ENCODE results near the gene APOBEC4. TPM values are rescaled to one million over a fixed set of nuclear protein-coding genes. Genes with fewer than 3 reads are reported as not detected.

Gene APOBEC4
- total and polyA plus RNA-seq, 2 of the 13 experiments (the other 11 are each of a cell fraction or from before 2014, with no cell fraction given): not detected

DNA sequence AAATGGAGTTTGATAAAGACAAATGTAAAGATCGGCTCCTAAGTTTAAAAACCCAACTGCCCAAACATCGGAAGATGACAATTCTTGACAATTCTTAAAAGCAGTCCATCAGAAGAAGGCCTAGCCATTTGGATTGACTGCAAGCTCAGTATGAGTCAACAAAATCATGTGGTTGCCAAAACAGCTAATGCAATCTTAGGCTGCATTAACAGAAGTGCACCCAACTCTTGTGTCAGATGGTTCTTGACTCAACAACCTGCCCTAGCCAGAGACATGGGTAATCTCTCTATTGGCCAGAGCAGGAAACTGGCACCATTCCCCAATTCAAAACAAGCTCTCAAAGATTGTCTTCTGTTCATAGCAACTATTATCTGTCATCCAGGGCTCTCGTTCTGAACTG is 53.0 kb downstream of the APOBEC4 start:
- WGBS (ENCODE audit: low lambda C conversion rate): 55% methylated on average over 3 of the region's 3 CpGs
- TF ChIP-seq CREM (IDR thresholded peaks at IDR 0.05) (no peak), CREM (CRISPR knock-in tag; IDR thresholded peaks at IDR 0.05) (no peak), ONECUT2 (CRISPR knock-in tag; IDR thresholded peaks at IDR 0.05) (no peak), ZKSCAN1 (IDR thresholded peaks at IDR 0.05; ENCODE audit: low read length) (no peak), ATRX (CRISPR knock-in tag; IDR thresholded peaks at IDR 0.05; ENCODE audit: borderline replicate concordance) (no peak), SNAPC2 (CRISPR knock-in tag; IDR thresholded peaks at IDR 0.05) (no peak), ZNF639 (CRISPR knock-in tag; conservative IDR thresholded peaks at IDR 0.05) (no peak), ZFP41 (CRISPR knock-in tag; IDR thresholded peaks at IDR 0.05; ENCODE audit: borderline replicate concordance) (no peak), TP53 (CRISPR knock-in tag; conservative IDR thresholded peaks at IDR 0.05) (no peak), U2AF1 (optimal IDR thresholded peaks at IDR 0.05; ENCODE audit: low read depth, low read length) (no peak), ZSCAN22 (CRISPR knock-in tag; IDR thresholded peaks at IDR 0.05) (no peak), RBM22 (optimal IDR thresholded peaks at IDR 0.05; ENCODE audit: low read length) (no peak)
- TF ChIP-seq, protein P1, sequence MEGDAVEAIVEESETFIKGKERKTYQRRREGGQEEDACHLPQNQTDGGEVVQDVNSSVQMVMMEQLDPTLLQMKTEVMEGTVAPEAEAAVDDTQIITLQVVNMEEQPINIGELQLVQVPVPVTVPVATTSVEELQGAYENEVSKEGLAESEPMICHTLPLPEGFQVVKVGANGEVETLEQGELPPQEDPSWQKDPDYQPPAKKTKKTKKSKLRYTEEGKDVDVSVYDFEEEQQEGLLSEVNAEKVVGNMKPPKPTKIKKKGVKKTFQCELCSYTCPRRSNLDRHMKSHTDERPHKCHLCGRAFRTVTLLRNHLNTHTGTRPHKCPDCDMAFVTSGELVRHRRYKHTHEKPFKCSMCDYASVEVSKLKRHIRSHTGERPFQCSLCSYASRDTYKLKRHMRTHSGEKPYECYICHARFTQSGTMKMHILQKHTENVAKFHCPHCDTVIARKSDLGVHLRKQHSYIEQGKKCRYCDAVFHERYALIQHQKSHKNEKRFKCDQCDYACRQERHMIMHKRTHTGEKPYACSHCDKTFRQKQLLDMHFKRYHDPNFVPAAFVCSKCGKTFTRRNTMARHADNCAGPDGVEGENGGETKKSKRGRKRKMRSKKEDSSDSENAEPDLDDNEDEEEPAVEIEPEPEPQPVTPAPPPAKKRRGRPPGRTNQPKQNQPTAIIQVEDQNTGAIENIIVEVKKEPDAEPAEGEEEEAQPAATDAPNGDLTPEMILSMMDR (CRISPR knock-in tag; IDR thresholded peaks at IDR 0.05): no peak
- TF ChIP-seq, protein P2, sequence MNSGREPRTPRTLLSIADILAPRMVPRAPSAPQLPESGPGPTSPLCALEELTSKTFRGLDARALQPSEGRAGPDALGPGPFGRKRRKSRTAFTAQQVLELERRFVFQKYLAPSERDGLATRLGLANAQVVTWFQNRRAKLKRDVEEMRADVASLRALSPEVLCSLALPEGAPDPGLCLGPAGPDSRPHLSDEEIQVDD (CRISPR knock-in tag; IDR thresholded peaks at IDR 0.05; ENCODE audit: borderline replicate concordance): no peak
- TF ChIP-seq, protein P3, sequence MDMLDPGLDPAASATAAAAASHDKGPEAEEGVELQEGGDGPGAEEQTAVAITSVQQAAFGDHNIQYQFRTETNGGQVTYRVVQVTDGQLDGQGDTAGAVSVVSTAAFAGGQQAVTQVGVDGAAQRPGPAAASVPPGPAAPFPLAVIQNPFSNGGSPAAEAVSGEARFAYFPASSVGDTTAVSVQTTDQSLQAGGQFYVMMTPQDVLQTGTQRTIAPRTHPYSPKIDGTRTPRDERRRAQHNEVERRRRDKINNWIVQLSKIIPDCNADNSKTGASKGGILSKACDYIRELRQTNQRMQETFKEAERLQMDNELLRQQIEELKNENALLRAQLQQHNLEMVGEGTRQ (IDR thresholded peaks at IDR 0.05; ENCODE audit: low read depth, low read length): no peak
- TF ChIP-seq, protein P3 (CRISPR knock-in tag; IDR thresholded peaks at IDR 0.05; ENCODE audit: borderline replicate concordance): no peak
- TF ChIP-seq, protein P4, sequence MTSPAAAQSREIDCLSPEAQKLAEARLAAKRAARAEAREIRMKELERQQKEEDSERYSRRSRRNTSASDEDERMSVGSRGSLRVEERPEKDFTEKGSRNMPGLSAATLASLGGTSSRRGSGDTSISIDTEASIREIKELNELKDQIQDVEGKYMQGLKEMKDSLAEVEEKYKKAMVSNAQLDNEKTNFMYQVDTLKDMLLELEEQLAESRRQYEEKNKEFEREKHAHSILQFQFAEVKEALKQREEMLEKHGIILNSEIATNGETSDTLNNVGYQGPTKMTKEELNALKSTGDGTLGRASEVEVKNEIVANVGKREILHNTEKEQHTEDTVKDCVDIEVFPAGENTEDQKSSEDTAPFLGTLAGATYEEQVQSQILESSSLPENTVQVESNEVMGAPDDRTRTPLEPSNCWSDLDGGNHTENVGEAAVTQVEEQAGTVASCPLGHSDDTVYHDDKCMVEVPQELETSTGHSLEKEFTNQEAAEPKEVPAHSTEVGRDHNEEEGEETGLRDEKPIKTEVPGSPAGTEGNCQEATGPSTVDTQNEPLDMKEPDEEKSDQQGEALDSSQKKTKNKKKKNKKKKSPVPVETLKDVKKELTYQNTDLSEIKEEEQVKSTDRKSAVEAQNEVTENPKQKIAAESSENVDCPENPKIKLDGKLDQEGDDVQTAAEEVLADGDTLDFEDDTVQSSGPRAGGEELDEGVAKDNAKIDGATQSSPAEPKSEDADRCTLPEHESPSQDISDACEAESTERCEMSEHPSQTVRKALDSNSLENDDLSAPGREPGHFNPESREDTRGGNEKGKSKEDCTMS (CRISPR knock-in tag; conservative IDR thresholded peaks at IDR 0.05): no peak
- H3K4me3 ChIP-seq (replicated peaks in 1 of 3; ENCODE audit: insufficient read depth in 1 of 3, low read depth in 2 of 3, low read length in 3 of 3): no peak overlapping the region
- ATAC-seq (no peak), DNase-seq (ENCODE audit: low spot score) (no peak), FAIRE-seq (no peak)
- no peak overlapping the region for H3K4me2 ChIP-seq (ENCODE audit: low read depth, low read length)
- no peak overlapping the region for H3K9ac ChIP-seq (ENCODE audit: insufficient read depth, low read depth, low read length)
- no peaks in the 10 kb centered on the region for H3K79me2 ChIP-seq (ENCODE audit: insufficient read depth, low read length)
- no peaks in the 10 kb centered on the region for H3K9me3 ChIP-seq (ENCODE audit: low read length)
- H2AFZ ChIP-seq (ENCODE audit: low read length): no peak overlapping the region
- H4K20me1 ChIP-seq (ENCODE audit: insufficient read depth, low read length): no peaks in the 10 kb centered on the region
- in situ Hi-C loops (cut with HindIII; ENCODE audit: extremely low pct_ligation_motif_present, low pct_unique_long_range_greater_than_20kb) (no loop called here), intact Hi-C loops (cut with micrococcal nuclease; ENCODE audit: unreplicated experiment) (no loop called here)
- H3K36me3 ChIP-seq (replicated peaks in 1 of 2; ENCODE audit: control insufficient read depth in 1 of 2, insufficient read depth in 2 of 2, low read length in 2 of 2): no peaks in the 10 kb centered on the region
- H3K27me3 ChIP-seq (ENCODE audit: control insufficient read depth in 1 of 2, insufficient read depth in 2 of 2, low read length in 2 of 2): peaks cover 0 to 14% of the 10 kb centered on the region in 2 experiments; a peak in 2 of 5 replicates
- peaks cover 23% of the 10 kb centered on the region for H3K4me1 ChIP-seq (ENCODE audit: insufficient read depth, low read length)
- ChIA-PET POLR2A (no interaction called here), CTCF (ENCODE audit: low intra/inter-chr PET ratio, low total read pairs) (no interaction called here)
- no peak overlapping the region for H3K27ac ChIP-seq (ENCODE audit: extremely low read length, insufficient read depth, low read length)
- BruUV-seq (replicated peaks): no TSS peak
